HepG2 (cell line): Measurements from ENCODE around the gene PTPRD. TPM values are rescaled to one million over a fixed set of nuclear protein-coding genes. Genes with fewer than 3 reads are reported as not detected.

Experiments
- ATAC-seq: fragments of 200-7000 bp; cut with Tn5 transposase; 3 replicates; pipeline ENCODE4 v1.9.1; 2020; ENCODE audit warnings: mild to moderate bottlenecking, moderate library complexity
- BruUV-seq: library from RNA; stranded (reverse); fragments of 400-500 nt; replicated peaks from 2 replicates; lab custom pipeline; 2021; lab: Mats Ljungman, UMichigan
- CTCF ChIA-PET: fragments of 300-600 bp; formaldehyde crosslinking; extraction: SDS; loops from one replicate; lab custom pipeline; 2021; ENCODE audit warnings: low total read pairs, inconsistent platforms, low intra/inter-chr PET ratio; lab: Yijun Ruan, JAX
- POLR2A ChIA-PET: fragments of 350-600 bp; sonication (Branson Sonifier 250); formaldehyde crosslinking; loops from one replicate; lab custom pipeline; 2020; ENCODE audit warnings: antibody characterized with exemption, inconsistent platforms; lab: Yijun Ruan, JAX
- DNase-seq: peaks from one replicate; pipeline ENCODE4 v3.0.0-alpha.2; 2015; ENCODE audit warnings: low spot score
- FAIRE-seq: peaks from 3 replicates; lab custom pipeline; 2011; peaks lifted over from hg19 to GRCh38; lab: Jason Lieb, UNC
- H2AFZ ChIP-seq: one replicate; pipeline ENCODE4 v1.6.1; 2011; ENCODE audit warnings: low read length, inconsistent platforms
- H3K27ac ChIP-seq: fragments of 300-600 bp; 3 replicates; pipeline ENCODE4 v1.8.0; 2011; ENCODE audit warnings: mixed run types, mild to moderate bottlenecking, mixed read lengths, low read length, inconsistent platforms; ENCODE audit not compliant: insufficient read depth; ENCODE audit errors: extremely low read length
- H3K27me3 ChIP-seq, 2 experiments: fragments of 200-600 bp in 1 of 2; 2 replicates in 1 of 2; 3 replicates in 1 of 2; pipeline versions ENCODE4 v1.6.0 to v1.8.0; 2011; ENCODE audit warnings: low read length in 2 of 2, mild to moderate bottlenecking in 2 of 2, moderate library complexity in 2 of 2, inconsistent platforms in 1 of 2; ENCODE audit not compliant: insufficient read depth in 2 of 2, control insufficient read depth in 1 of 2
- H3K36me3 ChIP-seq, 2 experiments: fragments of 200-600 bp in 1 of 2; replicated peaks in 1 of 2; 2 replicates in 1 of 2; 3 replicates in 1 of 2; pipeline versions ENCODE4 v1.5.1 to v1.8.0; 2011; ENCODE audit warnings: low read length in 2 of 2, inconsistent platforms in 1 of 2; ENCODE audit not compliant: insufficient read depth in 2 of 2, control insufficient read depth in 1 of 2
- H3K4me1 ChIP-seq: 2 replicates; pipeline ENCODE4 v1.5.1; 2012; ENCODE audit warnings: low read length, inconsistent platforms; ENCODE audit not compliant: insufficient read depth
- H3K4me2 ChIP-seq: 2 replicates; pipeline ENCODE4 v1.6.0; 2011; ENCODE audit warnings: low read depth, low read length, inconsistent platforms
- H3K4me3 ChIP-seq, 3 experiments: fragments of 200-600 bp in 1 of 3; sonication (generic), shearing (Covaris generic) in 1 of 3; replicated peaks in 1 of 3; 2 replicates each; pipeline ENCODE4 v1.5.1; 2011 to 2016; ENCODE audit warnings: low read length in 3 of 3, inconsistent platforms in 2 of 3, low read depth in 2 of 3, mild to moderate bottlenecking in 2 of 3, control low read depth in 1 of 3, mixed read lengths in 1 of 3; ENCODE audit not compliant: insufficient read depth in 1 of 3
- H3K79me2 ChIP-seq: one replicate; pipeline ENCODE4 v1.6.1; 2011; ENCODE audit warnings: low read length, inconsistent platforms; ENCODE audit not compliant: insufficient read depth
- H3K9ac ChIP-seq: 2 replicates; pipeline ENCODE4 v1.6.0; 2011; ENCODE audit warnings: mild to moderate bottlenecking, low read depth, low read length, inconsistent platforms; ENCODE audit not compliant: insufficient read depth
- H3K9me3 ChIP-seq: 2 replicates; pipeline ENCODE4 v1.5.1; 2012; ENCODE audit warnings: mild to moderate bottlenecking, low read length
- H4K20me1 ChIP-seq: 2 replicates; pipeline ENCODE4 v1.6.0; 2011; ENCODE audit warnings: inconsistent platforms, mild to moderate bottlenecking, low read length, moderate library complexity; ENCODE audit not compliant: insufficient read depth
- ELK4 ChIP-seq: sonication (generic); formaldehyde crosslinking; IDR thresholded peaks from 2 replicates; pipeline ENCODE4 v1.9.0; 2021; ENCODE audit warnings: missing genetic modification reagents, borderline replicate concordance
- GTF3A ChIP-seq: sonication (generic); formaldehyde crosslinking; conservative IDR thresholded peaks from 2 replicates; pipeline ENCODE4 v1.4.0; 2020; ENCODE audit warnings: mild to moderate bottlenecking, missing genetic modification reagents
- HNRNPK ChIP-seq: fragments of 200-400 bp; formaldehyde crosslinking; IDR thresholded peaks from 2 replicates; pipeline ENCODE4 v1.6.1; 2018; ENCODE audit warnings: low read length, low read depth, moderate library complexity, mild to moderate bottlenecking; ENCODE audit not compliant: poor library complexity, severe bottlenecking
- KLF12 ChIP-seq: sonication (generic); formaldehyde crosslinking; IDR thresholded peaks from 2 replicates; pipeline ENCODE4 v1.4.0; 2020; ENCODE audit warnings: missing genetic modification reagents, borderline replicate concordance
- RARG ChIP-seq: sonication (generic); formaldehyde crosslinking; IDR thresholded peaks from 2 replicates; pipeline ENCODE4 v1.4.0; 2020; ENCODE audit warnings: low read depth, mild to moderate bottlenecking, missing genetic modification reagents
- RFX3 ChIP-seq: IDR thresholded peaks from 2 replicates; pipeline ENCODE4 v1.6.1; 2016; ENCODE audit warnings: missing biosample characterization, missing genetic modification reagents
- SOX6 ChIP-seq, 2 experiments: fragments of 450-650 bp in 1 of 2; sonication (generic) in 1 of 2; formaldehyde crosslinking in 1 of 2; IDR thresholded peaks; 2 replicates each; pipeline versions ENCODE4 v1.4.0 to v1.6.1; 2017 to 2020; ENCODE audit warnings: antibody characterized with exemption in 1 of 2, mild to moderate bottlenecking in 1 of 2, missing genetic modification reagents in 1 of 2
- ZNF180 ChIP-seq: sonication (generic); formaldehyde crosslinking; IDR thresholded peaks from 2 replicates; pipeline ENCODE4 v1.4.0; 2020; ENCODE audit warnings: low read depth, missing genetic modification reagents, borderline replicate concordance
- ZNF224 ChIP-seq: sonication (generic); formaldehyde crosslinking; IDR thresholded peaks from 2 replicates; pipeline ENCODE4 v1.5.0; 2020; ENCODE audit warnings: mild to moderate bottlenecking, missing genetic modification reagents
- ZNF709 ChIP-seq: sonication (generic); formaldehyde crosslinking; IDR thresholded peaks from 2 replicates; pipeline ENCODE4 v1.5.0; 2020; ENCODE audit warnings: mild to moderate bottlenecking, missing genetic modification reagents
- WGBS: methylation state at CpG from one replicate; pipeline ENCODE4 v1.1.6; 2017; ENCODE audit warnings: low lambda C conversion rate; 5-methylcytosine and 5-hydroxymethylcytosine counted together
- in situ Hi-C: cut with HindIII; loops from 2 replicates; pipeline ENCODE4 v1.10.0; 2017; ENCODE audit warnings: low pct_unique_long_range_greater_than_20kb; ENCODE audit not compliant: extremely low pct_ligation_motif_present
- intact Hi-C: fragments of 100-400 bp; cut with micrococcal nuclease; formaldehyde crosslinking; loops from one replicate; pipeline ENCODE4 v1.10.0; 2022; ENCODE audit not compliant: unreplicated experiment
- polyA plus RNA-seq, 8 experiments: library from polyadenylated mRNA; depleted of rRNA in 3 of 8; stranded (reverse) in 7 of 8; unstranded in 1 of 8; fragments of >200 nt; fragmentation: Illumina TruSeq in 4 of 8; extraction: Trizol in 4 of 8; gene quantifications; 2 replicates each; pipeline versions ENCODE4 v1.2.1 to v1.2.3, GENCODE V29; 2011 to 2016; ENCODE audit warnings: low read depth in 4 of 8, missing spikeins in 1 of 8, mixed read lengths in 1 of 8; ENCODE audit not compliant: insufficient read depth in 1 of 8
- total RNA-seq, 5 experiments: library from RNA; depleted of rRNA; stranded (reverse); fragments of >200 nt; fragmentation: Illumina TruSeq; extraction: Trizol; gene quantifications; 2 replicates each; pipeline ENCODE4 v1.2.3, GENCODE V29; 2016; ENCODE audit warnings: low read depth in 1 of 5
- TF ChIP-seq, protein P1 (sequence below): IDR thresholded peaks from 2 replicates; pipeline ENCODE4 v1.6.1; 2016; ENCODE audit warnings: missing compliant biosample characterization, missing genetic modification reagents, borderline replicate concordance

The PTPRD gene
- total and polyA plus RNA-seq, 2 of the 13 experiments (the other 11 are each of a cell fraction or from before 2014, with no cell fraction given): 0.05 TPM; not detected in 1

- Histone ChIP-seq H4K20me1 (no peaks in the 10 kb centered on the region), H3K27ac (no peak overlapping the region), H3K9me3 (no peaks in the 10 kb centered on the region), H3K27me3 (no peaks in the 10 kb centered on the region), H3K4me1 (no peaks in the 10 kb centered on the region), H3K36me3 (no peaks in the 10 kb centered on the region), H3K79me2 (no peaks in the 10 kb centered on the region), H2AFZ (no peak overlapping the region), H3K4me2 (no peak overlapping the region), H3K9ac (no peak overlapping the region), H3K4me3 (no peak overlapping the region)
- no peak for DNase-seq
- no TSS peak for BruUV-seq
- POLR2A ChIA-PET: no interaction called here
- intact Hi-C loops (no loop called here), in situ Hi-C loops (no loop called here)
- TF ChIP-seq ZNF224 (CRISPR knock-in tag) (no peak), GTF3A (no peak), KLF12 (CRISPR knock-in tag) (no peak), ZNF709 (no peak), ZNF180 (CRISPR knock-in tag) (no peak)
- FAIRE-seq: no peak
- no peak for ATAC-seq
- CTCF ChIA-PET: no interaction called here
- WGBS: 0% methylated on average over 2 of the region's 2 CpGs
Measured at GRCh38 chr9:9764821-9765220, 848.0 kb downstream of the PTPRD start.

DNA sequence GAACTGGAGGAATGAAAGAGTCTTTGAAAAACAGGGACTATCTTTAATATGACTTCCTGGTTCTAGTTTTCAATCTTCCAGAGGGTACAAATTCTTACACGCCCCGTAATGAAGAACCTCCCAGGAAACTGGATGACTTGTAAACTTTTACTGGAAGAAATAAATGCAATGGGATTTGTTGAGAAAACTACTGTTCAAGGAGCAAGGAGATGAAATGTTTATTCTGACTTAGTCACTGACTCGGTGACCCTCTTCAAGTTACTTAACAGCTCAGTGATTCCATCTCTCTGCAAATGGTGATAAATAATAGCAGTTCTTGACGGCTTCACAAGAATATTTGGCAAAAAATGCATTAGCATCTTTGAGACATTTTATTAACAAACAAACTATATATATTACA, 858.6 kb downstream of the PTPRD start:
- POLR2A ChIA-PET: no interaction called here
- WGBS: 29% methylated on average over 4 of the region's 4 CpGs
- in situ Hi-C loops (no loop called here), intact Hi-C loops (no loop called here)
- Histone ChIP-seq H3K4me1 (peaks cover 11% of the 10 kb centered on the region; the same call in 1 of the 2 replicates), H3K9me3 (no peaks in the 10 kb centered on the region), H3K79me2 (no peaks in the 10 kb centered on the region), H3K9ac (no peak overlapping the region), H4K20me1 (no peaks in the 10 kb centered on the region), H3K4me3 (no peak overlapping the region), H3K4me2 (no peak overlapping the region), H3K36me3 (no peaks in the 10 kb centered on the region), H2AFZ (no peak overlapping the region), H3K27ac (no peak overlapping the region), H3K27me3 (no peaks in the 10 kb centered on the region)
- BruUV-seq: no TSS peak
- TF ChIP-seq SOX6 (IDR thresholded peaks at IDR 0.05) (no peak), SOX6 (CRISPR knock-in tag; IDR thresholded peaks at IDR 0.05) (no peak), RFX3 (CRISPR knock-in tag) (no peak), HNRNPK (no peak), ELK4 (CRISPR knock-in tag) (no peak), RARG (CRISPR knock-in tag) (no peak)
- TF ChIP-seq, protein P1, sequence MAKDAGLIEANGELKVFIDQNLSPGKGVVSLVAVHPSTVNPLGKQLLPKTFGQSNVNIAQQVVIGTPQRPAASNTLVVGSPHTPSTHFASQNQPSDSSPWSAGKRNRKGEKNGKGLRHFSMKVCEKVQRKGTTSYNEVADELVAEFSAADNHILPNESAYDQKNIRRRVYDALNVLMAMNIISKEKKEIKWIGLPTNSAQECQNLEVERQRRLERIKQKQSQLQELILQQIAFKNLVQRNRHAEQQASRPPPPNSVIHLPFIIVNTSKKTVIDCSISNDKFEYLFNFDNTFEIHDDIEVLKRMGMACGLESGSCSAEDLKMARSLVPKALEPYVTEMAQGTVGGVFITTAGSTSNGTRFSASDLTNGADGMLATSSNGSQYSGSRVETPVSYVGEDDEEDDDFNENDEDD: no peak
- DNase-seq: no peak
- CTCF ChIA-PET: no interaction called here
- no peak for FAIRE-seq
- ATAC-seq: no peak
